A549 (cell line): ENCODE results near the gene MRPL58. TPM values are rescaled to one million over a fixed set of nuclear protein-coding genes. Genes with fewer than 3 reads are reported as not detected.

Experiments
- ATAC-seq, 2 experiments: fragments of 200-7000 bp in 1 of 2; fragments of >200 bp in 1 of 2; cut with Nextera tagmentation in 1 of 2; cut with Tn5 transposase in 1 of 2; 3 replicates each; pipeline versions ENCODE4 v1.8.0 to v1.9.1; 2018 to 2020; ENCODE audit warnings: mild to moderate bottlenecking in 1 of 2, moderate library complexity in 1 of 2
- CTCF ChIA-PET: fragments of 300-600 bp; sonication (Branson Sonifier 250); formaldehyde crosslinking; extraction: SDS; loops from one replicate; lab custom pipeline; 2021; ENCODE audit warnings: antibody characterized with exemption, inconsistent platforms; lab: Yijun Ruan, JAX
- POLR2A ChIA-PET: fragments of 350-600 bp; formaldehyde crosslinking; extraction: SDS; loops from one replicate; lab custom pipeline; 2021; ENCODE audit warnings: antibody characterized with exemption, inconsistent platforms; lab: Yijun Ruan, JAX
- DNase-seq, 2 experiments: peaks; one replicate each; pipeline versions ENCODE4 v3.0.0 to v3.0.0-alpha.2; 2011 to 2016; ENCODE audit warnings: low read depth in 1 of 2, low spot score in 1 of 2
- FAIRE-seq: peaks from 2 replicates; lab custom pipeline; 2011; peaks lifted over from hg19 to GRCh38; lab: Jason Lieb, UNC
- H3K27ac ChIP-seq, 2 experiments: fragments of >200 bp; sonication (Bioruptor Twin); formaldehyde crosslinking; 3 replicates each; pipeline ENCODE4 v1.5.1; 2016 to 2017
- H3K4me1 ChIP-seq: fragments of >200 bp; sonication (Bioruptor Twin); formaldehyde crosslinking; 3 replicates; pipeline ENCODE4 v1.6.1; 2016
- H3K4me2 ChIP-seq: fragments of >200 bp; sonication (Bioruptor Twin); formaldehyde crosslinking; 3 replicates; pipeline ENCODE4 v1.6.1; 2016
- H3K4me3 ChIP-seq: fragments of >200 bp; sonication (Bioruptor Twin); formaldehyde crosslinking; 3 replicates; pipeline ENCODE4 v1.5.1; 2016
- H3K9me3 ChIP-seq: fragments of >200 bp; sonication (Bioruptor Twin); formaldehyde crosslinking; 3 replicates; pipeline ENCODE4 v1.6.1; 2016
- BCL3 ChIP-seq: fragments of >200 bp; sonication (Bioruptor Twin); formaldehyde crosslinking; IDR thresholded peaks from 3 replicates; pipeline ENCODE4 v1.6.1; 2016
- CBX8 ChIP-seq: fragments of 200-600 bp; sonication (generic); IDR thresholded peaks from 2 replicates; pipeline ENCODE4 v1.6.1; 2016
- CTCF ChIP-seq: fragments of >200 bp; sonication (Bioruptor Twin); formaldehyde crosslinking; IDR thresholded peaks from 3 replicates; pipeline ENCODE4 v1.5.1; 2016
- ELK1 ChIP-seq: fragments of 150-350 bp; IDR thresholded peaks from 2 replicates; pipeline ENCODE4 v1.6.1; 2014; ENCODE audit warnings: low read depth, mild to moderate bottlenecking, low read length
- HMGXB4 ChIP-seq: fragments of 250-450 bp; sonication (Bioruptor Pico); IDR thresholded peaks from 2 replicates; pipeline ENCODE4 v1.5.0; 2021; ENCODE audit warnings: mild to moderate bottlenecking, moderate library complexity, borderline replicate concordance
- MAZ ChIP-seq: fragments of 150-350 bp; IDR thresholded peaks from 2 replicates; pipeline ENCODE4 v1.6.1; 2014; ENCODE audit warnings: antibody characterized with exemption, low read depth, low read length, borderline replicate concordance
- NFE2L2 ChIP-seq: fragments of 150-350 bp; conservative IDR thresholded peaks from 2 replicates; pipeline ENCODE4 v1.6.1; 2014; ENCODE audit warnings: low read length
- RAD21 ChIP-seq, 2 experiments: fragments of >200 bp in 1 of 2; sonication (Bioruptor Twin) in 1 of 2; formaldehyde crosslinking in 1 of 2; IDR thresholded peaks in 1 of 2; conservative IDR thresholded peaks in 1 of 2; 2 replicates in 1 of 2; 3 replicates in 1 of 2; pipeline ENCODE4 v1.6.1; 2012 to 2018; ENCODE audit warnings: inconsistent platforms in 1 of 2
- SMC3 ChIP-seq: fragments of >200 bp; sonication (Bioruptor Twin); formaldehyde crosslinking; IDR thresholded peaks from 3 replicates; pipeline ENCODE4 v1.6.1; 2018; ENCODE audit warnings: inconsistent platforms
- TP53 ChIP-seq: fragments of 250-450 bp; sonication (Bioruptor Pico); IDR thresholded peaks from 2 replicates; pipeline ENCODE4 v1.5.0; 2021; ENCODE audit warnings: mild to moderate bottlenecking, moderate library complexity
- ZC3H11A ChIP-seq: fragments of 450-650 bp; IDR thresholded peaks from 2 replicates; pipeline ENCODE4 v1.6.1; 2014; ENCODE audit warnings: antibody characterized with exemption, mild to moderate bottlenecking
- WGBS: methylation state at CpG from one replicate; pipeline ENCODE4 v1.1.6; 2017; ENCODE audit errors: missing lambda C conversion rate; 5-methylcytosine and 5-hydroxymethylcytosine counted together
- polyA plus RNA-seq, 4 experiments: library from polyadenylated mRNA; depleted of rRNA in 3 of 4; stranded (reverse); fragments of >200 nt; fragmentation: RNase III in 1 of 4; extraction: RNeasy Plus Mini Kit Qiagen cat#74134 plus additional on column Dnase treatment in 1 of 4; gene quantifications; 2 replicates in 3 of 4; 3 replicates in 1 of 4; pipeline ENCODE4 v1.2.3, GENCODE V29; 2011 to 2017
- small RNA-seq, 6 experiments: library from RNA; depleted of rRNA; stranded (forward); fragments of <200 nt; gene quantifications; one replicate each; pipeline ENCODE3, GENCODE V24; 2012

The MRPL58 gene
- polyA plus RNA-seq, 2 of the 4 experiments (the other 2 are of a cell fraction) = 89.4 to 127 TPM

- POLR2A ChIA-PET = interaction anchor here (1.4 to 1.6 kb wide), 2 partner anchors 9 to 45 kb away, joined by 7 read pairs; no protein-coding TSS in a partner anchor
- no peak overlapping the region for H3K27ac ChIP-seq
- DNase-seq (no peak), ATAC-seq (no peak), FAIRE-seq (no peak)
- TF ChIP-seq CTCF (no peak), CBX8 (no peak), NFE2L2 (0 out of 2 replicates have a peak, but pooled peaks have one; percentile 14), ELK1 (no peak), MAZ (no peak)
- CTCF ChIA-PET = interaction anchor here (1.1 to 81.8 kb wide), 15 partner anchors 9 to 166 kb away, joined by 3 to 3429 read pairs (median 13); partner anchors contain the start of genes ARMC7, NT5C and SLC16A5
- no peak overlapping the region for H3K4me3 ChIP-seq
- H3K9me3 ChIP-seq = no peaks in the 10 kb centered on the region
- no peak overlapping the region for H3K4me2 ChIP-seq
- 75% methylated on average over 8 of the region's 8 CpGs for WGBS
- peaks cover 3% of the 10 kb centered on the region; the same call in 1 of the 3 replicates for H3K4me1 ChIP-seq
Measured at GRCh38 chr17:75068750-75069149, 56.3 kb downstream of the MRPL58 start.

- no peak overlapping the region for H3K4me3 ChIP-seq
- ATAC-seq (peak; percentile 80 to 83), FAIRE-seq (no peak), DNase-seq (peak; percentile 68 to 78)
- no peak overlapping the region; a peak in 1 of 6 replicates for H3K27ac ChIP-seq
- 61% methylated on average over 2 of the region's 2 CpGs for WGBS
- POLR2A ChIA-PET = interaction anchor here (0.6 to 1.6 kb wide), 9 partner anchors 10 to 192 kb away, joined by 3 to 7 read pairs (median 4); partner anchors contain the start of genes ARMC7, ATP5PD, GGA3 and MRPS7
- H3K4me1 ChIP-seq = peaks cover 3% of the 10 kb centered on the region; the same call in 1 of the 3 replicates
- H3K9me3 ChIP-seq = no peaks in the 10 kb centered on the region
- CTCF ChIA-PET = interaction anchor here (0.6 to 81.8 kb wide), 23 partner anchors 9 to 485 kb away, joined by 3 to 3429 read pairs (median 5); partner anchors contain the start of genes ARMC7, NT5C and SLC16A5
- no peak overlapping the region for H3K4me2 ChIP-seq
- no peak for TF ChIP-seq NFE2L2
- TF ChIP-seq CBX8 = no peak
- TF ChIP-seq HMGXB4 = no peak
- TF ChIP-seq SMC3 = peak; percentile 93
- no peak for TF ChIP-seq BCL3
- TF ChIP-seq TP53 (CRISPR knock-in tag) = no peak
- peak; percentile 80 to 83 for TF ChIP-seq RAD21 (conservative IDR thresholded peaks at IDR 0.05 in 1 of 2, IDR thresholded peaks at IDR 0.05 in 1 of 2)
- TF ChIP-seq CTCF = peak; percentile 78
- TF ChIP-seq ZC3H11A = no peak
Measured at GRCh38 chr17:75069783-75070182, 57.3 kb downstream of the MRPL58 start.

Small RNAs within 50 kb of the gene (small RNA-seq; reads per million reads assigned to genes)
- gene AC111186.1 = 0 reads per million in 6 experiments
- gene RN7SL573P = 0 reads per million in 6 experiments
- gene RNU6-362P = 0 reads per million in 6 experiments

Other genes with a start within 250 kb of the MRPL58 start
- 42.9 and 43.4 TPM in 2 replicates for gene NAT9, start 236.3 kb upstream of the MRPL58 start, polyA plus RNA-seq (2011; rRNA removed)
- 63.7 to 74.3 TPM (median 71.4 TPM) in 3 replicates for gene NAT9, start 236.3 kb upstream of the MRPL58 start, polyA plus RNA-seq (2017; fragmentation: RNase III; extraction: RNeasy Plus Mini Kit Qiagen cat#74134 plus additional on column Dnase treatment)
- gene GRIN2C, start 152.8 kb upstream of the MRPL58 start, polyA plus RNA-seq (2011; rRNA removed) = 0.15 and 0.17 TPM in 2 replicates
- 0.28 to 0.77 TPM (median 0.40 TPM) in 3 replicates for gene GRIN2C, start 152.8 kb upstream of the MRPL58 start, polyA plus RNA-seq (2017; fragmentation: RNase III; extraction: RNeasy Plus Mini Kit Qiagen cat#74134 plus additional on column Dnase treatment)
- 32.5 and 33.0 TPM in 2 replicates for gene FDXR, start 139.7 kb upstream of the MRPL58 start, polyA plus RNA-seq (2011; rRNA removed)
- 43.3 to 51.8 TPM (median 44.5 TPM) in 3 replicates for gene FDXR, start 139.7 kb upstream of the MRPL58 start, polyA plus RNA-seq (2017; fragmentation: RNase III; extraction: RNeasy Plus Mini Kit Qiagen cat#74134 plus additional on column Dnase treatment)
- gene FADS6, start 119.0 kb upstream of the MRPL58 start, polyA plus RNA-seq (2011; rRNA removed) = not detected in 2 replicates
- gene FADS6, start 119.0 kb upstream of the MRPL58 start, polyA plus RNA-seq (2017; fragmentation: RNase III; extraction: RNeasy Plus Mini Kit Qiagen cat#74134 plus additional on column Dnase treatment) = 0.04 TPM in 1 of 3 replicates, not detected in the others
- gene USH1G, start 89.4 kb upstream of the MRPL58 start, polyA plus RNA-seq (2011; rRNA removed) = 0.05 and 0.12 TPM in 2 replicates
- 0.04 to 0.09 TPM (median 0.07 TPM) in 3 replicates for gene USH1G, start 89.4 kb upstream of the MRPL58 start, polyA plus RNA-seq (2017; fragmentation: RNase III; extraction: RNeasy Plus Mini Kit Qiagen cat#74134 plus additional on column Dnase treatment)
- 0.06 and 0.11 TPM in 2 replicates for gene OTOP2, start 88.4 kb upstream of the MRPL58 start, polyA plus RNA-seq (2011; rRNA removed)
- 0.08 TPM in 1 of 3 replicates, not detected in the others for gene OTOP2, start 88.4 kb upstream of the MRPL58 start, polyA plus RNA-seq (2017; fragmentation: RNase III; extraction: RNeasy Plus Mini Kit Qiagen cat#74134 plus additional on column Dnase treatment)
- not detected in 2 replicates for gene OTOP3, start 76.8 kb upstream of the MRPL58 start, polyA plus RNA-seq (2011; rRNA removed)
- not detected in 3 replicates for gene OTOP3, start 76.8 kb upstream of the MRPL58 start, polyA plus RNA-seq (2017; fragmentation: RNase III; extraction: RNeasy Plus Mini Kit Qiagen cat#74134 plus additional on column Dnase treatment)
- gene HID1, start 39.9 kb upstream of the MRPL58 start, polyA plus RNA-seq (2011; rRNA removed) = 11.7 and 15.2 TPM in 2 replicates
- 3.7 to 6.2 TPM (median 5.2 TPM) in 3 replicates for gene HID1, start 39.9 kb upstream of the MRPL58 start, polyA plus RNA-seq (2017; fragmentation: RNase III; extraction: RNeasy Plus Mini Kit Qiagen cat#74134 plus additional on column Dnase treatment)
- 18.0 and 18.5 TPM in 2 replicates for gene CDR2L, start 25.0 kb upstream of the MRPL58 start, polyA plus RNA-seq (2011; rRNA removed)
- gene CDR2L, start 25.0 kb upstream of the MRPL58 start, polyA plus RNA-seq (2017; fragmentation: RNase III; extraction: RNeasy Plus Mini Kit Qiagen cat#74134 plus additional on column Dnase treatment) = 26.9 to 34.0 TPM (median 30.0 TPM) in 3 replicates
- gene ATP5PD, start 34.3 kb downstream of the MRPL58 start, polyA plus RNA-seq (2011; rRNA removed) = 314 and 333 TPM in 2 replicates
- 429 to 463 TPM (median 440 TPM) in 3 replicates for gene ATP5PD, start 34.3 kb downstream of the MRPL58 start, polyA plus RNA-seq (2017; fragmentation: RNase III; extraction: RNeasy Plus Mini Kit Qiagen cat#74134 plus additional on column Dnase treatment)
- 31.3 and 34.1 TPM in 2 replicates for gene KCTD2, start 34.6 kb downstream of the MRPL58 start, polyA plus RNA-seq (2011; rRNA removed)
- gene KCTD2, start 34.6 kb downstream of the MRPL58 start, polyA plus RNA-seq (2017; fragmentation: RNase III; extraction: RNeasy Plus Mini Kit Qiagen cat#74134 plus additional on column Dnase treatment) = 16.3 to 18.8 TPM (median 18.6 TPM) in 3 replicates
- 19.0 and 20.1 TPM in 2 replicates for gene SLC16A5, start 75.3 kb downstream of the MRPL58 start, polyA plus RNA-seq (2011; rRNA removed)
- gene SLC16A5, start 75.3 kb downstream of the MRPL58 start, polyA plus RNA-seq (2017; fragmentation: RNase III; extraction: RNeasy Plus Mini Kit Qiagen cat#74134 plus additional on column Dnase treatment) = 19.5 to 27.6 TPM (median 27.2 TPM) in 3 replicates
- gene ARMC7, start 97.3 kb downstream of the MRPL58 start, polyA plus RNA-seq (2011; rRNA removed) = 8.5 and 9.5 TPM in 2 replicates
- gene ARMC7, start 97.3 kb downstream of the MRPL58 start, polyA plus RNA-seq (2017; fragmentation: RNase III; extraction: RNeasy Plus Mini Kit Qiagen cat#74134 plus additional on column Dnase treatment) = 11.3 to 13.1 TPM (median 12.6 TPM) in 3 replicates
- 54.5 and 73.7 TPM in 2 replicates for gene NT5C, start 119.1 kb downstream of the MRPL58 start, polyA plus RNA-seq (2011; rRNA removed)
- gene NT5C, start 119.1 kb downstream of the MRPL58 start, polyA plus RNA-seq (2017; fragmentation: RNase III; extraction: RNeasy Plus Mini Kit Qiagen cat#74134 plus additional on column Dnase treatment) = 83.8 to 92.2 TPM (median 91.4 TPM) in 3 replicates
- gene JPT1, start 141.8 kb downstream of the MRPL58 start, polyA plus RNA-seq (2011; rRNA removed) = 141 and 196 TPM in 2 replicates
- gene JPT1, start 141.8 kb downstream of the MRPL58 start, polyA plus RNA-seq (2017; fragmentation: RNase III; extraction: RNeasy Plus Mini Kit Qiagen cat#74134 plus additional on column Dnase treatment) = 623 to 739 TPM (median 629 TPM) in 3 replicates
- 400 and 545 TPM in 2 replicates for gene SUMO2, start 170.3 kb downstream of the MRPL58 start, polyA plus RNA-seq (2011; rRNA removed)
- 452 to 573 TPM (median 525 TPM) in 3 replicates for gene SUMO2, start 170.3 kb downstream of the MRPL58 start, polyA plus RNA-seq (2017; fragmentation: RNase III; extraction: RNeasy Plus Mini Kit Qiagen cat#74134 plus additional on column Dnase treatment)
- 110 and 124 TPM in 2 replicates for gene NUP85, start 193.0 kb downstream of the MRPL58 start, polyA plus RNA-seq (2011; rRNA removed)
- 83.4 to 87.1 TPM (median 84.1 TPM) in 3 replicates for gene NUP85, start 193.0 kb downstream of the MRPL58 start, polyA plus RNA-seq (2017; fragmentation: RNase III; extraction: RNeasy Plus Mini Kit Qiagen cat#74134 plus additional on column Dnase treatment)
- 40.9 and 43.6 TPM in 2 replicates for gene GGA3, start 248.9 kb downstream of the MRPL58 start, polyA plus RNA-seq (2011; rRNA removed)
- gene GGA3, start 248.9 kb downstream of the MRPL58 start, polyA plus RNA-seq (2017; fragmentation: RNase III; extraction: RNeasy Plus Mini Kit Qiagen cat#74134 plus additional on column Dnase treatment) = 34.5 to 42.8 TPM (median 35.8 TPM) in 3 replicates
- gene MRPS7, start 249.2 kb downstream of the MRPL58 start, polyA plus RNA-seq (2011; rRNA removed) = 144 and 157 TPM in 2 replicates
- gene MRPS7, start 249.2 kb downstream of the MRPL58 start, polyA plus RNA-seq (2017; fragmentation: RNase III; extraction: RNeasy Plus Mini Kit Qiagen cat#74134 plus additional on column Dnase treatment) = 161 to 164 TPM (median 163 TPM) in 3 replicates